Epithelial cell of proximal tubule (primary cell): ENCODE measurements around the gene USP53. TPM values are rescaled to one million over a fixed set of nuclear protein-coding genes. Genes with fewer than 3 reads are reported as not detected.

ENCODE experiments used
- DNase-seq: peaks from one replicate; pipeline ENCODE4 v3.0.0-alpha.2; 2011; ENCODE audit warnings: low read depth
- H3K4me3 ChIP-seq: 2 replicates; pipeline ENCODE4 v1.5.1; 2011; ENCODE audit warnings: low read depth, mild to moderate bottlenecking, low read length
- total RNA-seq: library from RNA; depleted of rRNA; stranded (reverse); fragments of >200 nt; gene quantifications from 2 replicates; pipeline ENCODE4 v1.2.3, GENCODE V29; 2015
- TF ChIP-seq, protein P1 (sequence below): conservative IDR thresholded peaks from 2 replicates; pipeline ENCODE4 v1.5.1; 2012; ENCODE audit warnings: low read depth, mild to moderate bottlenecking, low read length

Gene USP53
- total RNA-seq, 1 donor from 2014 or later = 48.9 TPM

DNA sequence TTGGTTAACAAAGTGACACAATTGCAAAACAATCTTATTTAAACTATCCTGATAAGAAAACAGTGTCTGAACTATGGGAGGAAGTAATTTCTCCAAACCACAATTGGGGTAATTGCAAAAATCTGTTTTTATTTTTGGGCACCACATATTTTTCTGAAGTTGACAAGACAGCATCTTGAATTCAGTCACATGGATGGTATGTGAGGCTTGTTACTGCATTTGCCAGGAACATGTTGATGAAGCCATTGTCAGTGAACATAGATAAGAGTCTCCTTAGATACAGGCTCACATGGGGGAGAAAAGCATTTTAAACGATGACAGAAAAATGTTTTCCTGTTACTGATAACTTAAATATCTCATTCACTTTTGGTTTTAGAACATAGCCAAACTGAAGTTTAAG is 5.5 kb upstream of the USP53 start:
- H3K4me3 ChIP-seq = no peak overlapping the region
- DNase-seq = no peak
- TF ChIP-seq, protein P1, sequence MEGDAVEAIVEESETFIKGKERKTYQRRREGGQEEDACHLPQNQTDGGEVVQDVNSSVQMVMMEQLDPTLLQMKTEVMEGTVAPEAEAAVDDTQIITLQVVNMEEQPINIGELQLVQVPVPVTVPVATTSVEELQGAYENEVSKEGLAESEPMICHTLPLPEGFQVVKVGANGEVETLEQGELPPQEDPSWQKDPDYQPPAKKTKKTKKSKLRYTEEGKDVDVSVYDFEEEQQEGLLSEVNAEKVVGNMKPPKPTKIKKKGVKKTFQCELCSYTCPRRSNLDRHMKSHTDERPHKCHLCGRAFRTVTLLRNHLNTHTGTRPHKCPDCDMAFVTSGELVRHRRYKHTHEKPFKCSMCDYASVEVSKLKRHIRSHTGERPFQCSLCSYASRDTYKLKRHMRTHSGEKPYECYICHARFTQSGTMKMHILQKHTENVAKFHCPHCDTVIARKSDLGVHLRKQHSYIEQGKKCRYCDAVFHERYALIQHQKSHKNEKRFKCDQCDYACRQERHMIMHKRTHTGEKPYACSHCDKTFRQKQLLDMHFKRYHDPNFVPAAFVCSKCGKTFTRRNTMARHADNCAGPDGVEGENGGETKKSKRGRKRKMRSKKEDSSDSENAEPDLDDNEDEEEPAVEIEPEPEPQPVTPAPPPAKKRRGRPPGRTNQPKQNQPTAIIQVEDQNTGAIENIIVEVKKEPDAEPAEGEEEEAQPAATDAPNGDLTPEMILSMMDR = no peak

DNA sequence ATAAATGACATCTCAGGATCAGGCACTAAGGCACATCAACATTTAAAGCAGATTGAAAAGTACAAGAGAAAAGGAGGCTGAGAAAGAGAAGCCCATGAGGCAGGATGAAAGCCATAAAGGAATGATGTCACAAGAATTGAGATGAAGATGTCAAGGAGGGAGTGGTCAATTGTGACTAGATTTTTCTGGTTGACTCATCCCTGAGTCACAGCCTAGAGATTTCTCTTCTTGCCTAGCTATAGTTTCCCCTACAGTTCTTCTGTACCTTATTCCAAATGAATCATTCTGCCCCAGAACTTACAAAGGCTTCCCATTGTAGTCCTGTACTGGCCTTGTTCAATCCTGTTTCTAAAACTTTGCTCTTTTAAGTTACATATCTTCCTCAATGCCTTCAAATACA is 3.4 kb upstream of the USP53 start:
- TF ChIP-seq, protein P1 = no peak
- H3K4me3 ChIP-seq = no peak overlapping the region
- DNase-seq = peak; percentile 80

DNA sequence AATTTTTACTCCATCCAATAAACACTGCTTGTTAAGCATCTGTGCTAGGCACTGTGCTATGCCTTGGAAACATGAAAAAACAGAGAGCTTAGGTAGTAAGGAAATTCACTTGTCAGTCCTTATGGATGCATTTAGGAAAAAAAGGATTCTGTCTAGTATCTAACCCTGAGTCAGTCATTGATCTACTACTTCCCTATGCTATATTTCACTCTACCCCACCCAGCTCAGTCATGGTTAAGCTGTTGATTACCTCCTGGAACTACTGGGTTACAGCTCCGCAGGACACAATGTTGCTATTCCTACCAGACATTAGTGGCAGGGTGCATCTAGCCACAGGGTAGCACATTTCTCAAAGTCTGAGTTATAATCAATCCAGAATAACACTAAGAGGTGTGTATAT is 2.9 kb upstream of the USP53 start:
- TF ChIP-seq, protein P1 = no peak
- DNase-seq = no peak
- H3K4me3 ChIP-seq = no peak overlapping the region

DNA sequence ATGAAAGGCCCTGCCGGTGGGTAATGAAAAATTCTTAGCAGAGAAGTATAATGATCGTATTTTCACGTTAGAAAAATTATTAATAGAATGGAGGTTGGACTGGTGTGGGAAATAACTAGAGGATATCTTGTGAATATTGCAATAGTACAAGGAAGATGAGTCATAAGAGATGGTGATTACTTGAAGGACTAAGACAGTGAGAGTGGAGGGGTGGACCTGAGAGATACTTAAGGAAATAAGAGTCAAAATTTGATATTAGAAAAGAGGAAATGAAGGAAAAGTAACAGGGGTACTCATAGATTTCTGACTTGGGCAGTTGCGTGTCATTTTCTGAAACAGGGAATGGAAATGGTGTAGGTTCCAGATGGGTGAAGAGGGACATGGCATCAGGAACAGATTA is 1.7 kb upstream of the USP53 start:
- DNase-seq = no peak
- TF ChIP-seq, protein P1 = no peak
- H3K4me3 ChIP-seq = no peak overlapping the region

DNA sequence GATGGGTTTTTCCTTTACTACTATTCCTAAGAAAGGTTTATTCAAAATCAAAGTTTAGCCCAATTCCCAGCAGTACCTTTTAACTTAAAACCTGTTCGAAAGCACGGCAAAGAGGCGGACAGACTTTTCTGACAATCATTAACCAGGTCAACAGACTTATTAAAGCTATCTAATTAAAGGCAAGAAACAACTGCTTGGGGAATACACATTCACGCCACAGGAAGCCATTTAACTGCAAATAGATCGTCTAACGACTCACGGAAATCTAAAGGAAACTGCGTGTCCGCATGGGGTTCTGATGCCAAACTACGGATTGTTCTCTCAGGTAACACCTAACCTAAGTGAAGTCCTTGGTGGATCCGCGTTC is 663 bp upstream of the USP53 start:
- TF ChIP-seq, protein P1 = no peak
- no peak for DNase-seq
- peak overlapping the region; percentile 74 for H3K4me3 ChIP-seq

DNA sequence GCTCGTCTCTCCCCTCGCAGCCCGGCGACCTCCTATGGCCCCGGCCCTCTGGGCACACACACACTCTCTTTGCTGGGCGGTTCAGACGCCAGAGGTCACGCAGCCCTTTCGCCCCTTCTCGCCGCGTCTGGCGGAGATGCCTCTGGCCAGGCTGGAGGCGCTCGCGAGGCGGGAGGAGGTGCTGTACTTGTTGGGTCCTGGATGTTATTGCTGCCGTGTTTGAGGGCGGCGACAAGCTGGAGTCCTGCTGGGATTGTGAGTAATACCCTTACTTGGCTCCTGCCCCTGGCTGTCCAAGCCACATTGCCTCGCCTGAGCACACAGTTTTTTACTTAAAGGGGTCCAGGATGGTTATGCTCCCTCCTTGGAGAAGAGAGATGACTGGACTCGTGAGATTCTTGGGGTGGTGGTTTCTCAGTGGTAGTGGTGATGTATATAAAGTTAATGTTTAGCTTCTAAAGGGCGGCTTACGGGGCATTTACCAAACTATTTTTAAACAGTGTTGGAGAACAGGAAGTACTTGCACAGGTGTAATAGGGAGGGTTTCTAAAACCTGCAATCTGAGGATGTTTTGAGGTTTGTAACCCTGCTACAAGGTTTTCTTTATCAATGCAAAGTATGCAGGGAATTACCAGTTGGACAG is 572 bp downstream of the USP53 start:
- TF ChIP-seq, protein P1 = peak; percentile 44
- H3K4me3 ChIP-seq = peak overlapping the region; percentile 74
- DNase-seq = peak; percentile 65

DNA sequence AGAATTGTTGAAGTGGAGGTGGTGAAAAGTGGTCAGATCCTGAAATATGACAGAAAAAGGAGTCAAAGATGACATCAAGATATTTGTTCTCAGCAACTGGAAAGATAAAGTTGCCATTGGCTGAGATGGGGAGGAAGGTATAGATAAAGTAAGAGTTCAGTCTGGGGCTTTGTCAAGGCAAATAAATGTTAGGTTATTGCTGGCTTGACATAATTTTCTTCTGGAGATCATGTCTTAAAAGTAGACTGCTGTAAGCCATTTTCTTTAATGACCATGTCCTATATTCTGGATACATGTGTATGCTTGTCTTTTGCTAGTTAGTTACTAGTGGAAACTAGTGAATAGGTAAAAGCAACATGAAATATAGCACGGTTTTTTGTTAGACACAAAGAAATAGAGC is 5.6 kb downstream of the USP53 start:
- TF ChIP-seq, protein P1 = no peak
- DNase-seq = no peak
- H3K4me3 ChIP-seq = no peak overlapping the region
